ENCODE results near the gene ZNF423. TPM values are rescaled to one million over a fixed set of nuclear protein-coding genes. Genes with fewer than 3 reads are reported as not detected.

ZNF423 gene
- total RNA-seq, 1 donor from 2014 or later, result 0.69 TPM

DNA sequence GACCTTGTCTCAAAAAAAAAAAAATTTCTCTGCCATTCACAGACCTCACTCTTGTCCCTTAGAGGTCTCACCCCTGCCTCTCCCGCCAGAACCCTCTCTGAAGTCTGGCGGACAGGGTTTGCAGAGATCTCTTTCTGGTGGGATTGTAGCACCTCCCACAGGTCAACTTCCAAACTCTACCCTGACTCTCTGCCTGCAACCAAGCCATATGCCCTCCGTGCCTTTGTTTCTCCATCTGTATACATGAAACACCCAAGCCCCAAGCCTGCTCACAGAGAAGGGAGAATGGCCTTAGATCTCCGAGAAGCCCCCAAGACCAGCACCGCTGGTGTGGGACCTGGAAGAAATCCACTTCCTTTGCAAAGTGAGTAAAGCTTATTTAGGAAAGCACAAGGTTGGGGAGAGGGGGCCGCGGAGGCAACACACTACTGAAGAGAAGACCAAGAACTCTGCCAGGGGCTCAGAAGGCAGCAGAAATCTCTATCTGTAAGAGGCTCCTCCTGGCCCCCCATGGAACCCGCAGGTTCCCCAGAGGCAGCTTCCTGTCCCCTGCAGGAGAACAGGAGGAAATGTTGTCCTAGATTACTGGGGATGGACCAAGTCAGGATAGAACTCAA is 262.4 kb downstream of the ZNF423 start:
- no peak overlapping the region for H3K4me3 ChIP-seq (ENCODE audit: low read depth, low read length)
- TF ChIP-seq, protein P1, sequence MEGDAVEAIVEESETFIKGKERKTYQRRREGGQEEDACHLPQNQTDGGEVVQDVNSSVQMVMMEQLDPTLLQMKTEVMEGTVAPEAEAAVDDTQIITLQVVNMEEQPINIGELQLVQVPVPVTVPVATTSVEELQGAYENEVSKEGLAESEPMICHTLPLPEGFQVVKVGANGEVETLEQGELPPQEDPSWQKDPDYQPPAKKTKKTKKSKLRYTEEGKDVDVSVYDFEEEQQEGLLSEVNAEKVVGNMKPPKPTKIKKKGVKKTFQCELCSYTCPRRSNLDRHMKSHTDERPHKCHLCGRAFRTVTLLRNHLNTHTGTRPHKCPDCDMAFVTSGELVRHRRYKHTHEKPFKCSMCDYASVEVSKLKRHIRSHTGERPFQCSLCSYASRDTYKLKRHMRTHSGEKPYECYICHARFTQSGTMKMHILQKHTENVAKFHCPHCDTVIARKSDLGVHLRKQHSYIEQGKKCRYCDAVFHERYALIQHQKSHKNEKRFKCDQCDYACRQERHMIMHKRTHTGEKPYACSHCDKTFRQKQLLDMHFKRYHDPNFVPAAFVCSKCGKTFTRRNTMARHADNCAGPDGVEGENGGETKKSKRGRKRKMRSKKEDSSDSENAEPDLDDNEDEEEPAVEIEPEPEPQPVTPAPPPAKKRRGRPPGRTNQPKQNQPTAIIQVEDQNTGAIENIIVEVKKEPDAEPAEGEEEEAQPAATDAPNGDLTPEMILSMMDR (conservative IDR thresholded peaks at IDR 0.05; ENCODE audit: low read depth, low read length), result no peak
- DNase-seq (ENCODE audit: low read depth), result no peak

DNA sequence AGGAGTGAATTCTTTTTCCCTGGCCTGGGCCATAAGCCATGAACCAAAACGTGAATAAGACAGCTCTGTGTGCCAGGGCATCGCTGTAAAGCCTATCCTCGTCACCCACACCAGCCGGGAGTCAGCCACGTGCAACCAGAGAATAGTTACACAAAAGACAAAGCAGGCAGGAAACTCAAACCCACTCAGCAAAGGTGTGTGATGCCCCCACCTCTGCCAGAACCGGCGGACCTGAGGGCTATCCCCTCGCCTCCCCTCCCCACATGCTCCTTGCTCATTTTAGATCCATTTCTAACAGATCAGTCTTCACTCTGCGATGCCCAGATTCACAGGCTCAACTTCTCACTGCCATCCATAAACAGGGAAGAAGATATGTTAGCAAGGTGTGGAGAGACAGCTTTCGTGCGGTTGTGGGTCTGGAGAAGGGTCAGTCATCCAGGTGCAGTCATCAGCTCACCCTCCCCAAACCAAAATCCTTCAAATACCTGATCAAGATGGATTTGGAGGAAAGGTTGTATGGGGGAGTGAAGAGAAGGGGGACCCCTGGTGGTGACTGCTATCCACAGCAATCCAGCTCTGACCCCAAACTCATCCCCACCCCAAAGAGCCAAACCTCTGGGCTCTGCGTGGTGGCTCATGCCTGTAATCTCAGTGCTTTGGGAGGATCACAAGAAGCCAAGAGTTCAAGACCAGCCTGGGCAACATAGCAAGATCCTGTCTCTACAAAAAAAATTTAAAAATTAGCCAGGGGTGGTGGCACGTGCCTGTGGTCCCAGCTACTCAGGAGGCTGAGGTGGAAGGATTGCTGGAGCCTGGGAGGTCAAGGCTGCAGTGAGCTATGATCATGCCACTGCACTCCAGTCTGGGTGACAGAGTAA is 263.1 kb downstream of the ZNF423 start:
- no peak for DNase-seq (ENCODE audit: low read depth)
- H3K4me3 ChIP-seq (ENCODE audit: low read depth, low read length), result no peak overlapping the region
- TF ChIP-seq, protein P1 (conservative IDR thresholded peaks at IDR 0.05; ENCODE audit: low read depth, low read length), result peak; percentile 84

DNA sequence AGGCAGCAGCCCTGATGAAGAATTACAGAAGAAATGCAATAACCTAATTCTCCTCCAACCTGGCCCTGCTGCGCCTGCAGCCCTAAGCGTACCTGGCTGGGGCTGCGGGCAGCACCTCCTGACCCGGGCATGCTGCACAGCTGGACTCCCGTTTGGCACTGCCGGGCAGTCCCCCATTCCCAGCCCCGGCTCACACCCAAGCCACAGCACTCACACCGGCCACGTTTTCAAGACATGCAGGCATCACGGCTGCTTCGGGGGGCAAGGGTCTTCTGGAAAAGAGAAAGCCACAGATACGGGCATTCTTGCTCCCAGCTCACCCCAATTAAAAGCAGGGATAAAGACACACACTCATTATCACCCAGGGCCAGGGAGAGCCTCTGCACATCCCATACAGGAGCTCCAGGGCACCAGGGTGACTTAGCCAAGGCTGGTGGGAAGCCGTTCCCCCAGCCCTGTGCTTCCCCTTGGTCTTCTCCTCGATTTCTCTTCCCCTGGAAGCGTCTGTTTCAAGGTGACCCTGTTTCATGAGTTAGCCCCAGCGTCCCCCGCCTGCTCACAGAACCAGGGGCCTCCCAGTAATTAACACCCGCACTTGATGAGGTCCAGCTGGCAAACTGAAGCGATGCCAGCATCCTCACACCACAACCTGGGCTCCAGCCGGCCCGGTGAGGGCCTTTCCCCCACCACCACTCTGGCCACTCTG is 265.6 kb downstream of the ZNF423 start:
- H3K4me3 ChIP-seq (ENCODE audit: low read depth, low read length), result no peak overlapping the region
- DNase-seq (ENCODE audit: low read depth), result no peak
- TF ChIP-seq, protein P1 (conservative IDR thresholded peaks at IDR 0.05; ENCODE audit: low read depth, low read length), result no peak

DNA sequence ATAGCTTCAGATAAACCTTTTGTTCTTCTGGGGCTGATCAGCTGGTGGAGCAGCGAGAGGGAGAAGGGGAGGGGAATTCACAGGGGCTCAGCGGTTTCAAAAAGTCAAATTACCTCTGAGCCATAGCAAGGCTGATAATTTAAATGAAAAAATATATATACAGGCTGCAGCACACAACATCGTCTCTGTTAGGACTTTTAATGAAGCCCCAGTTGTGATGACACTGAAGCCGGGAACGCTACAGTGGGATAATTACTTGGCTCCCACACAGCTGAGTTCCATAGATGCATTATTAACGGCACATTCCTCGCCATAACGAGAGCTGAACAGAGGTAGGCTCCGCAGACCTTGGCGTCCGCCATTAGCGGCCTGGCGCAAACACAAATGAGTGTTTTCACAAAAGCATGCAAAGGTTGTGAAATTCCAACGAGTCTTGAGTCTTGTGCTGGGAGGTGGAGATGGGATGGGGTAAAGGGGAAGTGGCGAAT is 266.3 kb downstream of the ZNF423 start:
- DNase-seq (ENCODE audit: low read depth), result no peak
- TF ChIP-seq, protein P1 (conservative IDR thresholded peaks at IDR 0.05; ENCODE audit: low read depth, low read length), result no peak
- H3K4me3 ChIP-seq (ENCODE audit: low read depth, low read length), result no peak overlapping the region

DNA sequence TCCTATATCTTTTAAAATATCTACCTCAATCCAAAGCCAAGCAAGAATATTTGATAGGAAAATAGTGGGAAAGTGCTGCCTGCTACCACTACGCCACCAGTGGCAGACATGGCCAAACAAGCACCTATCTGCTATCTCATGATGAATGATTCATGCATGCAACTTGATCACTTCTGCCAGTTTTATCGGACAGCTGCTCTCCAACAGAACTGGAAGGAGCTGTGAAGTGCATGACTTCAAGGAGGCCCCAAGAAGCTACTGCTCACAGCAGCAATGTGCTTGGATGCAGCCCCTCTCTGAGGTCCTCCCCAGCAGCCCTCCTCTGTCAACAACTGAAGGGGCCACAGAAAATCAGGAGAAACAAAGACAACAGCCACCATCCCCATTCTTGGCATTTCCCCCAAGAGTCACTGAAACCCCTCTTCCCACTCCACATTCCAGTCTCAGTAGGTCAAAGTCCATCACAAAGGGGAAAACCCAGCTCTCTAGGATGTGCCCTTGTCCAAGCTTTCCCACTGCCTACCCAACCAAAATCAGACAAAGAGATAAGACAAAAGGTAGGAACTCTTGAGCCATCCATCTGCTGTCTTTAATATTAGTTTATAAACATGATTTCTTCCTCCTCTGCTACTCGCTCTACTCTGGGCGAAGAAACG is 267.1 kb downstream of the ZNF423 start:
- no peak overlapping the region for H3K4me3 ChIP-seq (ENCODE audit: low read depth, low read length)
- TF ChIP-seq, protein P1 (conservative IDR thresholded peaks at IDR 0.05; ENCODE audit: low read depth, low read length), result no peak
- DNase-seq (ENCODE audit: low read depth), result no peak

DNA sequence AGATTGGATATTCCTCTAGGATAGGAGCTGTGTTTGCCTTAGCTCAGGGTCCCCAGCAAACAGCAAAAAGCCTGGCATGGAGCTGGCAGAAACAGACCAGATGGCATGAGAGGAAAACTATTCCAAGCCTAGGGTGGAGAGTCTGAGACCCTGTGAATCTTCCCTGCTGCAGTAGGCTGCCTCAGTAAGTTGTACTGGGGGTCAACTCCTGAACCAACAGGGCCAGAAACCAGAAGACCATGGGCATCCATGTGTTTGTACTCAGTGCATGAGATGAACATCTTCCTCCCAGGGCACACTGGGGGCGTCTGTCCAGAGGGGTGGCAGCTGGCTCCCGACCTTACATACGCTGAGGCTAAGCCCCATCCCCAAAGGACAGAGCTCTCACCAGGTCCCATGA is 267.9 kb downstream of the ZNF423 start:
- DNase-seq (ENCODE audit: low read depth), result no peak
- H3K4me3 ChIP-seq (ENCODE audit: low read depth, low read length), result no peak overlapping the region
- TF ChIP-seq, protein P1 (conservative IDR thresholded peaks at IDR 0.05; ENCODE audit: low read depth, low read length), result no peak
